Measurements from ENCODE around the gene STPG2. TPM values are rescaled to one million over a fixed set of nuclear protein-coding genes. Genes with fewer than 3 reads are reported as not detected.

The STPG2 gene
- total RNA-seq, 1 experiment from 2014 or later = 0.20 TPM

- no peak for TF ChIP-seq CTCF (conservative IDR thresholded peaks at IDR 0.05)
- H3K4me1 ChIP-seq (ENCODE audit: insufficient read depth, low read length) = no peaks in the 10 kb centered on the region
- H3K36me3 Mint-ChIP-seq (ENCODE audit: insufficient read depth in 1 of 3, low read depth in 3 of 3) = no peaks in the 10 kb centered on the region; a peak in 1 of 7 replicates
- no peak overlapping the region for H3K23ac ChIP-seq (ENCODE audit: insufficient read length, low read depth, low read length)
- no peaks in the 10 kb centered on the region for H3K23me2 ChIP-seq (ENCODE audit: insufficient read length, low read depth, low read length, poor library complexity, severe bottlenecking)
- no peaks in the 10 kb centered on the region for H3K27me3 ChIP-seq (ENCODE audit: insufficient read depth, low read length)
- H3K18ac ChIP-seq (ENCODE audit: insufficient read length, low read depth, low read length) = no peak overlapping the region
- H4K8ac ChIP-seq (replicated peaks; ENCODE audit: insufficient read length, low read depth, low read length) = no peak overlapping the region
- no peak for DNase-seq
- no peak overlapping the region for H3T11ph ChIP-seq (ENCODE audit: low read length)
- no peak overlapping the region for H4K5ac ChIP-seq (ENCODE audit: insufficient read length, low read depth, low read length)
- no peak overlapping the region for H2AK5ac ChIP-seq (ENCODE audit: insufficient read length, low read length)
- no CpG with 5 or more reads among the region's 3 CpGs for WGBS (ENCODE audit: extremely low coverage, insufficient read length, low lambda C conversion rate)
- H2BK20ac ChIP-seq (ENCODE audit: low read depth, low read length, poor library complexity, severe bottlenecking) = no peak overlapping the region
- no peak overlapping the region for H2BK5ac ChIP-seq (ENCODE audit: insufficient read length, low read length)
- H2BK12ac ChIP-seq (ENCODE audit: insufficient read length, low read depth, low read length) = no peak overlapping the region
- H3K4me2 ChIP-seq (ENCODE audit: insufficient read depth, insufficient read length, low read length) = no peak overlapping the region
- no peaks in the 10 kb centered on the region for H3K4me1 Mint-ChIP-seq
- H3K27ac Mint-ChIP-seq = no peak overlapping the region
- H3K9me3 Mint-ChIP-seq = peaks cover 0 to 7% of the 10 kb centered on the region in 2 experiments; a peak in 1 of 5 replicates
- H3K79me2 ChIP-seq (ENCODE audit: insufficient read depth, low read length) = no peaks in the 10 kb centered on the region
- no peak overlapping the region for H3K4me3 Mint-ChIP-seq
- H3K27me3 Mint-ChIP-seq (ENCODE audit: low read depth) = no peaks in the 10 kb centered on the region
- H3K79me1 ChIP-seq (ENCODE audit: insufficient read depth, low read depth, low read length, poor library complexity, severe bottlenecking) = no peaks in the 10 kb centered on the region
- H3K14ac ChIP-seq (ENCODE audit: insufficient read depth, low read length) = no peak overlapping the region
- H4K91ac ChIP-seq (ENCODE audit: insufficient read length, low read depth, low read length) = no peak overlapping the region
- H3K9me3 ChIP-seq (ENCODE audit: control insufficient read depth, low read depth, low read length) = no peaks in the 10 kb centered on the region
- no peak overlapping the region for H3K4ac ChIP-seq (ENCODE audit: low read depth, low read length)
- H2AFZ ChIP-seq (ENCODE audit: low read length) = no peak overlapping the region
- no peak overlapping the region for H2BK120ac ChIP-seq (ENCODE audit: low read depth, low read length, poor library complexity, severe bottlenecking)
- no peak overlapping the region for H3K27ac ChIP-seq (ENCODE audit: insufficient read length, low read depth, low read length)
- no peak overlapping the region for H3K56ac ChIP-seq (ENCODE audit: insufficient read length, low read depth, low read length)
- no peak overlapping the region for H2BK15ac ChIP-seq (ENCODE audit: low read depth, low read length)
- H3K9ac ChIP-seq (ENCODE audit: extremely low read depth, insufficient read length, low read length) = no peak overlapping the region
- H4K20me1 ChIP-seq (ENCODE audit: control insufficient read depth, insufficient read depth, insufficient read length) = no peaks in the 10 kb centered on the region
These were observed 356.9 kb downstream of the STPG2 start for GRCh38 chr4:97786306-97786920.

Measured in H9 (cell line).